ENCODE measurements around the gene CRYZL1.

Gene CRYZL1

DNA sequence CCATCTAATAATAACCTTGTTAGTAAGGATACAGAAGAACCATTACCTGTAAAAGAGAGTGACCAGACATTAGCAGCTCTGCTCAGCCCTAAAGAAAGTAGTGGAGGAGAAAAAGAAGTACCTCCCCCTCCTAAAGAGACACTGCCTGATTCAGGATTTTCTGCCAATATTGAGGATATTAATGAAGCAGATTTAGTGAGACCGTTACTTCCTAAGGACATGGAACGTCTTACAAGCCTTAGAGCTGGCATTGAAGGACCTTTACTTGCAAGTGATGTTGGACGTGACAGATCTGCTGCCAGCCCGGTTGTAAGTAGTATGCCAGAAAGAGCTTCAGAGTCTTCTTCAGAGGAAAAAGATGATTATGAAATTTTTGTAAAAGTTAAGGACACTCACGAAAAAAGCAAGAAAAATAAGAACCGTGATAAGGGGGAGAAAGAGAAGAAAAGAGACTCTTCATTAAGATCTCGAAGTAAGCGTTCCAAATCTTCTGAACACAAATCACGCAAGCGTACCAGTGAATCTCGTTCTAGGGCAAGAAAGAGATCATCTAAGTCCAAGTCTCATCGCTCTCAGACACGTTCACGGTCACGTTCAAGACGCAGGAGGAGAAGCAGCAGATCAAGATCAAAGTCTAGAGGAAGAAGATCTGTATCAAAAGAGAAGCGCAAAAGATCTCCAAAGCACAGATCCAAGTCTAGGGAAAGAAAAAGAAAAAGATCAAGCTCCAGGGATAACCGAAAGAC is 87.1 kb downstream of the CRYZL1 start:
- peaks cover 59% of the 10 kb centered on the region for H3K36me3 Mint-ChIP-seq
- H3K27ac Mint-ChIP-seq = peak overlapping the region; percentile 14
- H3K4me3 Mint-ChIP-seq = no peak overlapping the region
- no peaks in the 10 kb centered on the region for H3K9me3 Mint-ChIP-seq
- DNase-seq (ENCODE audit: low spot score in 2 of 2) (no peak), ATAC-seq (ENCODE audit: low read depth) (no peak)
- peaks cover 26% of the 10 kb centered on the region for H3K4me1 Mint-ChIP-seq
- no peaks in the 10 kb centered on the region for H3K27me3 Mint-ChIP-seq

DNA sequence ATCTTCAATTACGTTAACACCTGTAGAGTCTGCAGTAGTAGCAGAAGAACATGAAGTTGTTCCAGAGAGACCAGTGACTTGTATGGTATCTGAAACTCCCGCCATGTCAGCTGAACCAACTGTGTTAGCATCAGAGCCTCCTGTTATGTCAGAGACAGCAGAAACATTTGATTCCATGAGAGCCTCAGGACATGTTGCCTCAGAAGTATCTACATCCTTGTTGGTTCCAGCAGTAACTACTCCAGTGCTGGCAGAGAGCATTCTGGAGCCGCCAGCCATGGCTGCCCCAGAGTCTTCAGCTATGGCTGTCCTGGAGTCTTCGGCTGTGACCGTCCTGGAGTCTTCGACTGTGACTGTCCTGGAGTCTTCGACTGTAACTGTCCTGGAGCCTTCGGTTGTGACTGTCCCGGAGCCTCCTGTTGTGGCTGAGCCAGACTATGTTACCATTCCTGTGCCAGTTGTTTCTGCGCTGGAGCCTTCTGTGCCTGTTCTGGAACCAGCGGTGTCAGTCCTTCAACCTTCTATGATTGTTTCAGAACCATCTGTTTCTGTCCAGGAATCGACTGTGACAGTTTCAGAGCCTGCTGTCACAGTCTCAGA is 88.4 kb downstream of the CRYZL1 start:
- ATAC-seq (ENCODE audit: low read depth) = no peak
- DNase-seq (ENCODE audit: low spot score in 2 of 2) = no peak
- Mint-ChIP-seq H3K9me3 (no peaks in the 10 kb centered on the region), H3K4me3 (no peak overlapping the region), H3K4me1 (peaks cover 25% of the 10 kb centered on the region), H3K27ac (peak overlapping the region; percentile 65), H3K36me3 (peaks cover 54% of the 10 kb centered on the region), H3K27me3 (no peaks in the 10 kb centered on the region)

DNA sequence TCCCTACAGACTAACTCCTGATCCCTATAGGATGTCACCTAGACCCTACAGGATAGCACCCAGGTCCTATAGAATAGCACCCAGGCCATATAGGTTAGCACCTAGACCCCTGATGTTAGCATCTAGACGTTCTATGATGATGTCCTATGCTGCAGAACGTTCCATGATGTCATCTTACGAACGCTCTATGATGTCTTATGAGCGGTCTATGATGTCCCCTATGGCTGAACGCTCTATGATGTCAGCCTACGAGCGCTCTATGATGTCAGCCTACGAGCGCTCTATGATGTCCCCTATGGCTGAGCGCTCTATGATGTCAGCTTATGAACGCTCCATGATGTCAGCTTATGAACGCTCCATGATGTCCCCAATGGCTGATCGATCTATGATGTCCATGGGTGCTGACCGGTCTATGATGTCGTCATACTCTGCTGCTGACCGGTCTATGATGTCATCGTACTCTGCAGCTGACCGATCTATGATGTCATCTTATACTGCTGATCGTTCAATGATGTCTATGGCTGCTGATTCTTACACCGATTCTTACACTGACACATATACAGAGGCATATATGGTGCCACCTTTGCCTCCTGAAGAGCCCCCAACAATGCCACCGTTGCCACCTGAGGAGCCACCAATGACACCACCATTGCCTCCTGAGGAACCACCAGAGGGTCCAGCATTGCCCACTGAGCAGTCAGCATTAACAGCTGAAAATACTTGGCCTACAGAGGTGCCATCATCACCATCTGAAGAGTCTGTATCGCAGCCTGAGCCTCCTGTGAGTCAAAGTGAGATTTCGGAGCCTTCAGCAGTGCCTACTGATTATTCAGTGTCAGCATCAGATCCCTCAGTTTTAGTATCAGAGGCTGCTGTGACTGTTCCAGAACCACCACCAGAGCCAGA is 89.2 kb downstream of the CRYZL1 start:
- Mint-ChIP-seq H3K9me3 (no peaks in the 10 kb centered on the region), H3K4me1 (peaks cover 25% of the 10 kb centered on the region), H3K27ac (peak overlapping the region; percentile 65), H3K36me3 (peaks cover 49% of the 10 kb centered on the region), H3K27me3 (no peaks in the 10 kb centered on the region), H3K4me3 (no peak overlapping the region)
- DNase-seq (ENCODE audit: low spot score in 2 of 2) (no peak), ATAC-seq (ENCODE audit: low read depth) (peak; percentile 18)

DNA sequence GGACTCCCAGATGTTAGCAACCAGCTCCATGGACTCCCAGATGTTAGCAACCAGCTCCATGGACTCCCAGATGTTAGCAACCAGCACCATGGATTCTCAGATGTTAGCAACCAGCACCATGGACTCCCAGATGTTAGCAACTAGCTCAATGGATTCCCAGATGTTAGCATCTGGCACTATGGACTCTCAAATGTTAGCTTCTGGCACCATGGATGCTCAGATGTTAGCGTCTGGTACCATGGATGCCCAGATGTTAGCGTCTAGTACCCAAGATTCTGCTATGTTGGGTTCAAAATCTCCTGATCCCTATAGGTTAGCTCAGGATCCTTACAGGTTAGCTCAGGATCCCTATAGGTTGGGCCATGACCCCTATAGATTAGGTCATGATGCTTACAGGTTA is 89.9 kb downstream of the CRYZL1 start:
- Mint-ChIP-seq H3K4me1 (peaks cover 24% of the 10 kb centered on the region), H3K27me3 (no peaks in the 10 kb centered on the region), H3K9me3 (no peaks in the 10 kb centered on the region), H3K4me3 (no peak overlapping the region), H3K36me3 (peaks cover 42% of the 10 kb centered on the region), H3K27ac (no peak overlapping the region)
- ATAC-seq (ENCODE audit: low read depth) (no peak), DNase-seq (ENCODE audit: low spot score in 2 of 2) (no peak)

DNA sequence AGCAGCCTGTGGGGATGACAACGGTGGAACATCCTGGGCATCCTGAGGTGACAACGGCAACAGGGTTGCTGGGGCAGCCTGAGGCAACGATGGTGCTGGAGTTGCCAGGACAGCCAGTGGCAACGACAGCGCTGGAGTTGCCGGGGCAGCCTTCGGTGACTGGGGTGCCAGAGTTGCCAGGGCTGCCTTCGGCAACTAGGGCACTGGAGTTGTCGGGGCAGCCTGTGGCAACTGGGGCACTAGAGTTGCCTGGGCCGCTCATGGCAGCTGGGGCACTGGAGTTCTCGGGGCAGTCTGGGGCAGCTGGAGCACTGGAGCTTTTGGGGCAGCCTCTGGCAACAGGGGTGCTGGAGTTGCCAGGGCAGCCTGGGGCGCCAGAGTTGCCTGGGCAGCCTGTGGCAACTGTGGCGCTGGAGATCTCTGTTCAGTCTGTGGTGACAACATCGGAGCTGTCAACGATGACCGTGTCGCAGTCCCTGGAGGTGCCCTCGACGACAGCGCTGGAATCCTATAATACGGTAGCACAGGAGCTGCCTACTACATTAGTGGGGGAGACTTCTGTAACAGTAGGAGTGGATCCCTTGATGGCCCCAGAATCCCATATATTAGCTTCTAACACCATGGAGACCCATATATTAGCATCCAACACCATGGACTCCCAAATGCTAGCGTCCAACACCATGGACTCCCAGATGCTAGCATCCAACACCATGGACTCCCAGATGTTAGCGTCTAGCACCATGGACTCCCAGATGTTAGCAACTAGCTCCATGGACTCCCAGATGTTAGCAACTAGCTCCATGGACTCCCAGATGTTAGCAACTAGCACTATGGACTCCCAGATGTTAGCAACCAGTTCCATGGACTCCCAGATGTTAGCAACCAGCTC is 90.5 kb downstream of the CRYZL1 start:
- H3K36me3 Mint-ChIP-seq = peaks cover 38% of the 10 kb centered on the region

DNA sequence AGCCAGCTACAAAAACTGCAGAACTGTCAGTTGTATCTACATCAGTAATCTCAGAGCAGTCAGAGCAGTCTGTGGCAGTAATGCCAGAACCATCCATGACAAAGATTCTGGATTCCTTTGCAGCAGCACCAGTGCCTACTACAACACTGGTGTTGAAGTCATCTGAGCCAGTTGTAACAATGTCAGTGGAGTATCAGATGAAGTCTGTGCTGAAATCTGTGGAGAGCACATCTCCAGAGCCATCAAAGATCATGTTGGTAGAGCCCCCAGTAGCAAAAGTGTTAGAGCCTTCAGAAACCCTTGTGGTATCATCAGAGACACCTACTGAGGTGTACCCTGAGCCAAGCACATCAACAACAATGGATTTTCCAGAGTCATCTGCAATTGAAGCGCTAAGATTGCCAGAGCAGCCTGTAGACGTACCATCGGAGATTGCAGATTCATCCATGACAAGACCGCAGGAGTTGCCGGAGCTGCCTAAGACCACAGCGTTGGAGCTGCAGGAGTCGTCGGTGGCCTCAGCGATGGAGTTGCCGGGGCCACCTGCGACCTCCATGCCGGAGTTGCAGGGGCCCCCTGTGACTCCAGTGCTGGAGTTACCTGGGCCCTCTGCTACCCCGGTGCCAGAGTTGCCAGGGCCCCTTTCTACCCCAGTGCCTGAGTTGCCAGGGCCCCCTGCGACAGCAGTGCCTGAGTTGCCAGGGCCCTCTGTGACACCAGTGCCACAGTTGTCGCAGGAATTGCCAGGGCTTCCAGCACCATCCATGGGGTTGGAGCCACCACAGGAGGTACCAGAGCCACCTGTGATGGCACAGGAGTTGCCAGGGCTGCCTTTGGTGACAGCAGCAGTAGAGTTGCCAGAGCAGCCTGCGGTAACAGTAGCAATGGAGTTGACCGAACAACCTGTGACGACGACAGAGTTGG is 91.4 kb downstream of the CRYZL1 start:
- Mint-ChIP-seq H3K27me3 (no peaks in the 10 kb centered on the region), H3K4me3 (no peak overlapping the region), H3K4me1 (peaks cover 19% of the 10 kb centered on the region), H3K9me3 (no peaks in the 10 kb centered on the region), H3K36me3 (peaks cover 35% of the 10 kb centered on the region), H3K27ac (no peak overlapping the region)
- DNase-seq (ENCODE audit: low spot score in 2 of 2) = no peak
- peak; percentile 2 for ATAC-seq (ENCODE audit: low read depth)

More for the DNA sequence above, 90.5 kb downstream of the CRYZL1 start:
- Mint-ChIP-seq H3K27me3 (no peaks in the 10 kb centered on the region), H3K27ac (no peak overlapping the region), H3K9me3 (no peaks in the 10 kb centered on the region), H3K4me3 (no peak overlapping the region), H3K4me1 (peaks cover 21% of the 10 kb centered on the region)
- no peak for DNase-seq (ENCODE audit: low spot score in 2 of 2)
- peak; percentile 4 for ATAC-seq (ENCODE audit: low read depth)

DNA sequence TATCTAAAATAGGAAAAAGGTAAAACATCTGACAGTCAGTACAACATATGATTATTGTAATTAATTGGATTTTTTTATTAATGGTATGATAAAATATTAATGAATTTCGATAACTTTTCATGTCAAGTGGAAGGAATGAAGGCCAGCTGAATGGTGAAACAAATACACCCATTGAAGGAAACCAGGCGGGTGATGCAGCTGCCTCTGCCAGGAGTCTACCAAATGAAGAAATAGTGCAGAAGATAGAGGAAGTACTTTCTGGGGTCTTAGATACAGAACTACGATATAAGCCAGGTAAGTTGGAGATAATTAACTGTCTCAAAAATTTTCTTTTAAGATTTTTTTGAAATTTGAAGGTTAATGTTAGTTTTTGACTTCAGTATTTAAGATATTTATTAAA is 95.5 kb downstream of the CRYZL1 start:
- no peaks in the 10 kb centered on the region for H3K27me3 Mint-ChIP-seq
- H3K27ac Mint-ChIP-seq = no peak overlapping the region
- peaks cover 12% of the 10 kb centered on the region for H3K36me3 Mint-ChIP-seq
- H3K9me3 Mint-ChIP-seq = no peaks in the 10 kb centered on the region
- H3K4me3 Mint-ChIP-seq = no peak overlapping the region
- ATAC-seq (ENCODE audit: low read depth) (no peak), DNase-seq (ENCODE audit: low spot score in 2 of 2) (no peak)
- H3K4me1 Mint-ChIP-seq = peaks cover 15% of the 10 kb centered on the region

DNA sequence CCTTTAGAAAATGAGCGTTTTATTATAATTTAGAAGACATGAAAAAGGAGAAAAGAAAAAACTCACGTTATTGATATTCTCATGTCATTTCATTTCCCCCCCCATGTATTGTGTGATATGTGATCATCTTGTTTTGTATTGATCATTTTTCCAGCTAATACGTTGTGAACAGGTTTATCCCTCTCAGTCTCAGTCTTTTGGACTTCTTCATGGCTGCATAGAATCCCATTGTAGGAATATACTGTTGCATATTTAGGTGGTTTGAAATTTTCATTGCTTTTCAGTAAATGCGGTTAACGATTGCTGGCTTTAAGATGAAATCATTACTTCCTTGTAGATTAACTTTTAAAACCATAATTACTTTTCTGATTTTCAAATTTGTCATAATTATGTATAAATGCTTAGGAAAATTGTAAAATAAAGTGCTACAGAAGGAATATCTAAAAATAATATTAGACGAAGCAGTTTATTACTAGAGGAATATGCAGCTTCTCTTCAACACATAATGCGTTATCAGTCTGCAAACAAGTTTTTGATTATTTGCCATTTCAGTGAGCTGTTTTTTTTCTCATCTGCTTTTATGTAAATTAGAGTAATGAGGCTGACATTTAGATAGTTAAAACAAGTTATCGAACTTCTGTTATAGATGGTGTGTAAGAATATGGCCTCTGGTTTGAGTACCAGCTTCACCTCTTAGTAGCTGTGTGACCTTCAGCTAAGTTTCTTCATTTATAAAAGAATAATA is 96.9 kb downstream of the CRYZL1 start:
- peaks cover 9% of the 10 kb centered on the region for H3K36me3 Mint-ChIP-seq
- no peak for ATAC-seq (ENCODE audit: low read depth)

DNA sequence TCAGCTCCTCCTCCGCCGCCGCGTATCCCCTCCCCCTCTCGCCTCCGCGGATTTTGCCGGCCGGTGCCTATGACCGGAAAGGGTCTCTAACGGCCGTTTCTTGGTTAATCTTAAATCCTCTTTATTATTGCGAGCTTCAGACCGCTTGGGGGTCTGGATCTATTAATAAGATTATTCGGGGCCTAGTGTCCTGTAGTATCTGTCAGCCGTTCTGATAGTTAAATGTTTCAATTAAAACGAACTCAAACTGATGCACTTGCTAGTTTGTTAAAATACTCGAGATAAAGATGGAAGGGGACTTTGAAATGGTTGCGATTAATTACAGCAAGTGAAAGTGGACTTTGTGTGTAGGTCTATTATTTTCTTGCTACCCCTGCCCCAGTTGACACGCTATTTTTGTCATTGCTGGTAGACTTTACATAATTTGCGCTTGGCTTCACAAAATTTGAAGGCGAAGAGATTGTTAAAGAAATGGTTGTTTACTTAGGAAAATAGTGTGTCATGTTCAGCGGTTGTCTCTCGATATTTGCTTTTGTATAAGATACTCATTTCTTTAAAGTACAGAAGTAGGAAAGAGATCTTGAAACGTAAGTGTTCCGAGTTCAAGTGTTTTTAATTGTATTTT is 97.9 kb downstream of the CRYZL1 start:
- Mint-ChIP-seq H3K4me1 (peaks cover 15% of the 10 kb centered on the region), H3K27ac (peak overlapping the region; percentile 100), H3K36me3 (peaks cover 5% of the 10 kb centered on the region), H3K27me3 (no peaks in the 10 kb centered on the region), H3K4me3 (peak overlapping the region; percentile 100), H3K9me3 (no peaks in the 10 kb centered on the region)
- ATAC-seq (ENCODE audit: low read depth) = no peak
- DNase-seq (ENCODE audit: low spot score in 2 of 2) = no peak

More for the DNA sequence above, 96.9 kb downstream of the CRYZL1 start:
- H3K4me1 Mint-ChIP-seq = peaks cover 19% of the 10 kb centered on the region
- no peaks in the 10 kb centered on the region for H3K27me3 Mint-ChIP-seq
- H3K27ac Mint-ChIP-seq = peak overlapping the region; percentile 100
- H3K9me3 Mint-ChIP-seq = no peaks in the 10 kb centered on the region
- DNase-seq (ENCODE audit: low spot score in 2 of 2) = no peak
- H3K4me3 Mint-ChIP-seq = peak overlapping the region; percentile 100

DNA sequence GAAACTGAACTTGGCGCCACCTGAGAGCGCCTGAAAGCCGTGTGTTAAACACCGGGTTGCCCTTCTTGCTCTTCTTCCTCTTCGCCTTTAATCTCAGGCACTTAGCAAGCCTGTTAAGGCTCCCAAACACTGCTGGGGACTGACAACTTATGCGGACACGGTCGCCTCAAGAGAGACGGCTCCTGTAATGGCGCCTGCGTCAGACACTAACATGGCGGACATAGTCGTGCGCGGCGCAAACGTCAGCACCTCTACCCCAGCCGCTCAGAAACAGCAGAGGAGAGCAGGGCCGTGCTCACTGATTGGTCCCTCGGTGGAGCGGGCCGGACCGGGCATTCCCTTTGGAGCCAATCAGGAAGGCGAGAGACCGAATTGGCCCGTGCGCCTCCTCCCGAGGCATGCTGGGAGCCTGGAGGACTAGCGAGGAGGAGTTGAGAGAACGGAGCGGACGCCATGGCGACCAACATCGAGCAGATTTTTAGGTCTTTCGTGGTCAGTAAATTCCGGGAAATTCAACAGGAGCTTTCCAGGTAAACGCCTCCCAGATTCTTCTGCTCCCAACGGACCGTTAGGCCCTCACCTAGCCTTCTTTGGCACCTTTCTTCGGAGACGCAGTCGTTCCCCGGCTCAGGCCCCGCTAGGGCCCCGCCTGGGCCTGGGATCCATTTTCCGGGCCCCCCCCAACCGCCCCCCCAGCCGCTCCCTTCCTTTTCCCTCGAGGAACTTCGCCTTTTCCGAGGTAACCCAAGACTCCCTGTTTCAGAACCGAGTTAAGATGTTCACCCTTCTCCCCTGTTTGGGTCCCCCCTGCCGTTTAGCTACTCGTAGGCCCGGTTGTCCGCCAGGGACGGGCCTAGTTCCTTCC is 98.7 kb downstream of the CRYZL1 start, which contains the start of gene SON:
Gene SON, plus strand, starts transcription at position 399 of the 865 bp plus-strand sequence. Its CDS starts 55 bp downstream, at position 454.
- Mint-ChIP-seq H3K27me3 (no peaks in the 10 kb centered on the region), H3K4me1 (peaks cover 15% of the 10 kb centered on the region), H3K9me3 (no peaks in the 10 kb centered on the region), H3K4me3 (peak within 1 kb of the TSS; percentile 100), H3K36me3 (peaks cover 4% of the 10 kb centered on the region), H3K27ac (peak within 1 kb of the TSS; percentile 100)
- peak; percentile 82 for ATAC-seq (ENCODE audit: low read depth)
- DNase-seq (ENCODE audit: low spot score in 2 of 2) = peak; percentile 86 to 96
